Measurements from ENCODE around the gene SLC22A1.
"Not testable (repeated sequence)": the region's sequence is repeated elsewhere in the genome, so short reads cannot be mapped to it uniquely, and the experiment has no call there.

SLC22A1 gene

DNA sequence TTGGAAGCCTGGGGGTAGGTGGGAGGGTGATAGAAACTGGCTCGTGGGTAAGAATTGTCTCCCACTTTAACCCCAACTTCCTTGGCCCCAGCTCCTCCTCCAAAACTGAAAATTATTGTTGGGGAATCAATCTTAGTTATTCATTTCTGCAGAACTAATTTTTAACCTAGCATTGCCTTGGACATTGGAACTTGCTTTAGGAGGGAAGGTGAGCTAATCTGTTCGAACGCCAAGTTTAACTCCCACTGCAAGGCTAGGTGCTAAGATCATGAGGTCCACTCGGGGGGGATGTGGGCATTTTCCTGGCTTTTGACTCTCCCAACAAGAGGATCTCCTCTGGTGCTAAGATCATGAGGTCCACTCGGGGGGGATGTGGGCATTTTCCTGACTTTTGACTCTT is 3.5 kb downstream of the SLC22A1 start:
- not testable (repeated sequence) for DNase-seq

- no peak for DNase-seq
Measured at GRCh38 chr6:160127270-160128124, 5.9 kb downstream of the SLC22A1 start.

DNA sequence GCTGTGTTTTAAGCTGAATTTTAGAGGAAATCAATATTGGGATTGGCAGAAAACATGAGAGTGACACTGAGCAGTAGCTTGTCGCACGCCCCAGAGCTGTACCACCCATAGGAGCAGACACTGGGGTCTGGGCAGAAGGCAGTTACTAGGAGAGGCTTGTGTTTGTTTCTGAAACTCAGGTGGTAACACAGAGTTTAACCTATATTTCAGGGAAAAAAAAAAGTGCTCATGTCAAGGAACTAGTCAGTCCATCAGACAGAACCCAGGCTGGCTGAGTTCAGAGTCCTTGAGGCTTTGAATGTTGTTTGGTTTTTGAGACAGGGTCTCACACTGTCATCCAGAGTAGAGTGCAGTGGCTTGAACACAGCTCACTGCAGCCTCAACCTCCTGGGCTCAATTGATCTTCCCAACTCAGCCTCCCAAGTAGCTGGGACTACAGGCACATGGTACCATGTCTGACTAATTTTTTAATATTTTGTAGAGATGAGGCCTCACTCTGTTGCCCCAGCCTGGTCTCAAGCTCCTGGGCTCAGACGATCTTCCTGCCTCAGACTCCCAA is 6.6 kb downstream of the SLC22A1 start:
- no peak for DNase-seq

- no peak for DNase-seq
Measured at GRCh38 chr6:160128879-160129516, 7.4 kb downstream of the SLC22A1 start.

DNA sequence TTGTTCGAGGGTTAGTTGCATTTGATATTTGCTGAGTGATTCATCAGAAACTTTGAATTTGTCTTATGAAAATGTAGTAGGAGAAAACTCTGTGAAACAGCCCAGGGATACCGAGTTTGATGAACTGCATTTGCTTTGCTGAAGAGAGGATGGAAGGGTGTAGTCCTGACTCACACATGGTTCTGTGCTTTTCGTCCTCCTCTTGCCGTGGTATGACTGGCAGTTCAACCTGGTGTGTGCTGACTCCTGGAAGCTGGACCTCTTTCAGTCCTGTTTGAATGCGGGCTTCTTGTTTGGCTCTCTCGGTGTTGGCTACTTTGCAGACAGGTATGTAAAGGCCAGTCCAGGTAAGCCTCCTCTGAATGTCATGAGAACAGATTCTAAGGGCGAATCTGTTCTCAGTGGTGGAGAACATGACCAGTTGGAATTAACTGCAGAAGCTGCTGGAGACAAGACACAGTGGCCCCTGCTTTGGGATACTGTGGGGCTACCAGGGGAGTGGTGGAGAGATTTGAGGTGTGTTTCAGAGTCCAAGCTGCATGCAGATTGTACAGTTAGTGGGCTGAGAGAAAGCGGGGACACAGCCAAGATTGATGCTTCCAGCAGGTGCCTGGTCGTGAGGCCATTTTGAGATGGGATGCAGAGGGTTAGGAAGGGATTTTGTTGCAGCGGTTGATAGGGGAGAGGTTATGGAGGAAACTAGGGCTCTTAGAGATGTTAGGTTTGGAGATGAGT is 8.4 kb downstream of the SLC22A1 start:
- DNase-seq: no peak

DNA sequence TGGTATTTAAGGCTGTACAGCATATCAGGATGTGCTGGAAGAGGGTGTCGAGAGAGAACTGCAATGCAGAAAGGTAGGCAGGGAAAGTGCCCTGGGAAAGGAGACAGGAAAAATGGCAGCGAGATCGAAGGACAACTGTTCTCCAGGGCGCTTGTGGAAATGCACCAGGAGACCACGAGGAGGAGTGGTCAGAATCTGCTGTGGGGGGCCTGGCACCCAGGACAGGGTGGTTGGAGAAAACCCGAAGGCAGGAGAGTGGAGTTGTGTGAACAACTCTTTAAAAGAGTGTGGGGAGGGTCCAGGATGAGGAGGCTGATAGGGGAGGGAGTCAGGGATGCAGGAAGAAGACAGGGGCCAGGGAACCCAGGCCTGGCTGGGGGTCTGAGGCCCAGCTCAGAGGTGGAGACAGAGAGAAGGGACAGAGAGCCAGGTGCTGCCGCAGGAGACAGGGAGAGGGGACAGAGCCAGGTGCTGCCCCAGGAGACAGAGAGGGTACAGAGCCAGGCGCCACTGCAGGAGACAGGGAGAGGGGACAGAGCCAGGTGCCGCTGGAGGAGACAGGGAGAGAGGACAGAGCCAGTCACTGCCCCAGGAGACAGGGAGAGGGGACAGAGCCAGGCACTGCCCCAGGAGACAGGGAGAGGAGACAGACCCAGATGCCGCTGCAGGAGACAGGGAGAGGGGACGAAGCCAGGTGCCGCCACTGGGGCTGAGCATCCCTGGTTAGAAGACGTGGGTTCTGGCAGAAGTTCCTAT is 9.3 kb downstream of the SLC22A1 start:
- no peak for DNase-seq

- DNase-seq: no peak
Measured at GRCh38 chr6:160131636-160132296, 10.2 kb downstream of the SLC22A1 start.

GRCh38 chr6:160132297-160132637 is 10.7 kb downstream of the SLC22A1 start:
- no peak for DNase-seq

DNA sequence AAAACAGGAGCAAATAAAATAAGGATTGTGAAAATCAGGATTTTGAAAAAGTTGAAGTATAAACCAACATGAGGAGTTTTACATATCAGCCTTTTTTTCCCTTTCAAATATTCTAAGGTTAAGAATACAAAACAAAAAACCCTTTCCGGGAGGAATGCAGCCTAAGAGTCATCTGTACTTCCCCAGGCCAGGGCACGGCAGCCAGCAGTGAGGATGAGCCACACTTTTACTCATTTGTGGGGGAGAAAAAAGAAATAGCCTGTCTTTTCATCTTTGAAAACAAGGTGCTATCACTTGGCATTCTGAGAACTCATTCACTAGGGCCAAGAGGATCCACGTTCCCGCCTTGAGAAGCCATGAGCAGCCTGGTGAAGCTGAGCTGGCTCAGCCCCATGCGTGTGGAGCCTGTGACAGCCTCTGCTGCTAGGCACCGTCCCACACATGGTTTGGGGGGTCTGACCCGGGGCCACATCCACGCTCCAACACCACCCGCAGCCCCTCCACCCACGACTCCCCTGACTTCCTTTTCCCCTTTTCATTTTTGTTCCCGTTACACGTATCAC is 11.2 kb downstream of the SLC22A1 start:
- DNase-seq: no peak

DNA sequence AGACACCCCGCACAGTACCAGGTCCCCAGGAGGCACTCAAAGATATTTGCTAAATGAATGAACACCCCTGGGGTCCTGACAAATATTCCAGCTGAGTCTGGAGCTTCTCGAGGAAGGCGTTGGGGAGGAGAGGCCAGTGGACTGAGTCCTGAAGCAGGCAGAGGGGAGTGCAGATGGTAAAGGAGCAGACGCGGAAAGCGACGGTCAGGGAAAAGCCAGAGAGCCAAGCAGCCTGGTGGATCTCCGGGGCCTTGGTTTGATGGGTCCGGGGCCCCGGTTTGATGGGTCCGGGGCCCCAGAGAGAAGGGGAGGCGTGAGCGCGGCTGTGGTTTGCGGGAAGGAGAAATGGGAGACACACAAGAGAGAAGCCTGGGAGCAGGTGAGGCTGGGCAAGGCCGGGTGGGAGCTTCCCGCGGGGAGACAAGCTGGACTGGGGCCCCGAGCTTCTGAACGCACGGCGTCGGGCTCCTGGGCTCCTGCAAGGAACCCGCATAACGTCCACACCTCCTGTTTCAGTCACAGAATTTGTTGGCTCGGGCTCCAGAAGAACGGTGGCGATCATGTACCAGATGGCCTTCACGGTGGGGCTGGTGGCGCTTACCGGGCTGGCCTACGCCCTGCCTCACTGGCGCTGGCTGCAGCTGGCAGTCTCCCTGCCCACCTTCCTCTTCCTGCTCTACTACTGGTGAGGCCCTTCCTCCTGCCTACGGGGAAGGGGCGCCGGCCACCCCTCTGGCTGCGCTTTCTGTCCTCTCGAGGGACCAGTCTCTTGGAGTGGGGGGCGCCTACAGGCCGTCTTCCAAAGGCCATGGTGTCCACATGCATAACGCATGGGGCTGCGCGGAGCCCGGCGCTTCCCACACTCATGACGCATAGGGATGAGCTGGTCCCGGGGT is 12.1 kb downstream of the SLC22A1 start:
- DNase-seq: peak; percentile 5

DNA sequence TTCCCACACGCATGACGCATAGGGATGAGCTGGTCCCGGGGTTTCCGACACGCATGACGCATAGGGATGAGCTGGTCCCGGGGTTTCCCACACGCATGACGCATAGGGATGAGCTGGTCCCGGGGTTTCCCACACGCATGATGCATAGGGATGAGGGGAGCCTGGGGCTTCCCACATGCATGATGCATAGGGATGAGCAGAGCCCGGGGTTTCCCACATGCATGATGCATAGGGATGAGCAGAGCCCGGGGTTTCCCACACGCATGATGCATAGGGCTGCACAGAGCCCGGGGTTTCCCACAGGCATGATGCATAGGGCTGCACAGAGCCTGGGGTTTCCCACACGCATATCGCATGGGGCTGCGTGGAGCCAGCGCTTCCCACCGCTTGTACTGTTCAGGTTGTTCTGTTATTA is 12.7 kb downstream of the SLC22A1 start:
- peak; percentile 34 for DNase-seq

- DNase-seq: no peak
Measured at GRCh38 chr6:160134779-160135547, 13.3 kb downstream of the SLC22A1 start.

GRCh38 chr6:160135907-160136655 is 14.5 kb downstream of the SLC22A1 start:
- no peak for DNase-seq

- no peak for DNase-seq
Measured at GRCh38 chr6:160137130-160137988, 15.7 kb downstream of the SLC22A1 start.

DNA sequence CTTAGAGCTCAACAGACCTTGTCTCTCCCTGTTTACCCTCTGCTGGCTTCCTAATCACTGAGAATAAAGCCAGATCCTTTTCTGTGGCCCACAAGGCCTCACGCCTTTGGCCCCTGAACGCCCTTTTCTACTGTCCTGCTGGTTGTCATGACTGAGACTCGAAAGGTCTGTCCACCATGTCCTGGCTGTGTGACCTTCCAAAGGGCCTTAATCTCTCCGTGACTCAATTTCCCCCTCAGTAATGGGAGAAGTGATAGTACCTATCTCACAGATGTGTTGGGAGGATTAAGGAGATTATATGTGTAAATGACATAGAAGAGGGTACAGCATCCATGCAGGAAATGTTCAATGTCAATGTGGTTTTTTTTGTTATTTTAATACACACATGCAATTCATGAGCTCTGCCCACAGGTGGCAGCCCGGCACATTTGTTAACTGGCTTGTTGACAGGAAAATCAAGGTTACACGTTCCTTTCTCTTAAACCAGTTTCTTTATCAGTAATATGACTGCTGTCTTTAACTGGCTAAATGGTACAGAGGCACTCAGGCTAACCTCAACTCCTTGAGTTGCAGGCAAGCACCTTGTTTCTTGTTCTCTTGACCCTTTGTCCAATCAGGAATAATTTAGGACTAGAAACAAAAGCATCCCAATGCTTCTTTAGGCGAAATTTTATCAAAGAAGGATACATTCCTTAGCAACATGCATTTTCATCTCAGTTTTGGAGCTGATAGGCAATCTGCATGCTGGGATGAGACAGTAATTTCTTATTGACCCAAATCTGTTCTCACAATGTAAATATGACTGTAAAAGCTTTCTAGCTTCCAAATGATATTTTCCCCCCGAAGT is 16.6 kb downstream of the SLC22A1 start:
- DNase-seq: peak; percentile 64

DNA sequence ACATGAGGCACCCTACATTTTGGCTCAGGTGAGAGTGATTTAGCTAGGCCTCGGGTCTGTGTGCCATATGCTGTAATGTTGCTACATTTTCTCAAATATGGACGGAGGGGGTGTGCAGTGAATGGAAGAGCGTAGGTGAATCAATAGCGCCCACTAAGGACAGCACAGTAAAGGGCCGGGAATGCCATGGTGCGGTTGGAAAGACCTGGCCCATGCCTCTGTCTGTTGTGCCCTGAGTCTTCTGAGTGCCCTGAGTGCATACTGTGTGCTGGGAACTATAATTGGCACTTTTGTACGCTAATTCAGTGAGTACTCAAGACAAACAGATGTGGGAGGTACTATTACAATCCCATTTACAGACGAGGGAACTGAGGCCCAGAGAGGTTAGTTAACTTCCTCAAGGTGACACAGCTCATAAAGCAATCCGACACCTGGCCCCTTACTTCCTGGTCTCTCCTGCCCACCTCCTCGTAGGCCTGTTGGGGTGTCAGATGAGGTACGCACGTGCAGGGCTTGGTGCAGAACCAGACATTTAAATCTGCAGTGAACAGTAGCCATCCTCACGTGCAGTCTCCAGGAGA is 17.3 kb downstream of the SLC22A1 start:
- no peak for DNase-seq

GRCh38 chr6:160139420-160139851 is 17.8 kb downstream of the SLC22A1 start:
- DNase-seq: no peak

All from activated naive CD4-positive, alpha-beta T cell treated with Interleukin-2 at 50 U/mL for 16 hours (primary cell).